ENCODE measurements around the gene TRIO. TPM values are rescaled to one million over a fixed set of nuclear protein-coding genes. Genes with fewer than 3 reads are reported as not detected.

TRIO gene
- total RNA-seq, 1 experiment from 2014 or later: 68.4 TPM

- BruUV-seq (replicated peaks): no TSS peak
- ATAC-seq (no peak), DNase-seq (ENCODE audit: low read depth, low spot score) (no peak)
- ChIA-PET POLR2A (no interaction called here), CTCF (no interaction called here), RAD21 (ENCODE audit: low non-redundant PET in 1 of 2, low total read pairs in 2 of 2, uncharacterized antibody in 2 of 2, unreplicated experiment in 2 of 2) (no interaction called here)
- Histone ChIP-seq H3K9me2 (ENCODE audit: insufficient read depth) (no peaks in the 10 kb centered on the region), H3K27me3 (ENCODE audit: insufficient read depth, low read length) (no peaks in the 10 kb centered on the region), H4K20me1 (ENCODE audit: insufficient read depth) (no peaks in the 10 kb centered on the region), H3K4me1 (ENCODE audit: control insufficient read depth in 1 of 2, insufficient read depth in 2 of 2, low read length in 2 of 2) (no peaks in the 10 kb centered on the region), H3K4me3 (replicated peaks in 1 of 2; ENCODE audit: low read depth in 1 of 2, low read length in 2 of 2) (no peak overlapping the region), H3K79me2 (ENCODE audit: insufficient read depth, low read length) (no peaks in the 10 kb centered on the region), H2AFZ (ENCODE audit: low read depth, low read length, poor library complexity, severe bottlenecking) (no peak overlapping the region), H3K9me3 (ENCODE audit: control insufficient read depth in 1 of 2, insufficient read depth in 1 of 2, low read depth in 1 of 2, low read length in 2 of 2) (no peaks in the 10 kb centered on the region), H3K27ac (ENCODE audit: low read depth, low read length) (no peak overlapping the region), H3K36me3 (ENCODE audit: control insufficient read depth in 1 of 2, insufficient read depth in 2 of 2, low read length in 2 of 2) (no peaks in the 10 kb centered on the region), H3K4me2 (ENCODE audit: low read length) (no peak overlapping the region), H3K9ac (ENCODE audit: low read length) (no peak overlapping the region)
- intact Hi-C loops (cut with micrococcal nuclease): no loop called here
- TF ChIP-seq RAD21 (IDR thresholded peaks at IDR 0.05; ENCODE audit: low read depth) (no peak), CTCF (IDR thresholded peaks at IDR 0.05 in 2 of 3, conservative IDR thresholded peaks at IDR 0.05 in 1 of 3; ENCODE audit: borderline replicate concordance in 1 of 3, insufficient read depth in 1 of 3, low read depth in 2 of 3, low read length in 2 of 3) (no peak), ZBTB33 (IDR thresholded peaks at IDR 0.05; ENCODE audit: extremely low read depth, insufficient replicate concordance, low read length) (no peak), ZNF274 (IDR thresholded peaks at IDR 0.05; ENCODE audit: low read depth, low read length) (no peak), YY1 (IDR thresholded peaks at IDR 0.05; ENCODE audit: extremely low read depth, insufficient replicate concordance, low read depth, low read length) (no peak), ZFX (IDR thresholded peaks at IDR 0.05) (no peak), CBX3 (IDR thresholded peaks at IDR 0.05; ENCODE audit: low read depth) (no peak), EZH2phosphoT487 (IDR thresholded peaks at IDR 0.05; ENCODE audit: borderline replicate concordance) (no peak), FOSL1 (IDR thresholded peaks at IDR 0.05; ENCODE audit: low read depth) (no peak), SRF (IDR thresholded peaks at IDR 0.05; ENCODE audit: low read depth) (no peak), CEBPB (IDR thresholded peaks at IDR 0.05; ENCODE audit: low read depth) (no peak), MAX (IDR thresholded peaks at IDR 0.05) (no peak), POLR2AphosphoS5 (IDR thresholded peaks at IDR 0.05; ENCODE audit: low read depth, low read length) (no peak), SIN3A (IDR thresholded peaks at IDR 0.05; ENCODE audit: low read depth) (no peak), EZH2 (IDR thresholded peaks at IDR 0.05) (no peak), ELF1 (IDR thresholded peaks at IDR 0.05; ENCODE audit: borderline replicate concordance, low read depth) (no peak), SP1 (IDR thresholded peaks at IDR 0.05; ENCODE audit: low read depth) (no peak), JUND (IDR thresholded peaks at IDR 0.05) (no peak)
- TF ChIP-seq, protein P1, sequence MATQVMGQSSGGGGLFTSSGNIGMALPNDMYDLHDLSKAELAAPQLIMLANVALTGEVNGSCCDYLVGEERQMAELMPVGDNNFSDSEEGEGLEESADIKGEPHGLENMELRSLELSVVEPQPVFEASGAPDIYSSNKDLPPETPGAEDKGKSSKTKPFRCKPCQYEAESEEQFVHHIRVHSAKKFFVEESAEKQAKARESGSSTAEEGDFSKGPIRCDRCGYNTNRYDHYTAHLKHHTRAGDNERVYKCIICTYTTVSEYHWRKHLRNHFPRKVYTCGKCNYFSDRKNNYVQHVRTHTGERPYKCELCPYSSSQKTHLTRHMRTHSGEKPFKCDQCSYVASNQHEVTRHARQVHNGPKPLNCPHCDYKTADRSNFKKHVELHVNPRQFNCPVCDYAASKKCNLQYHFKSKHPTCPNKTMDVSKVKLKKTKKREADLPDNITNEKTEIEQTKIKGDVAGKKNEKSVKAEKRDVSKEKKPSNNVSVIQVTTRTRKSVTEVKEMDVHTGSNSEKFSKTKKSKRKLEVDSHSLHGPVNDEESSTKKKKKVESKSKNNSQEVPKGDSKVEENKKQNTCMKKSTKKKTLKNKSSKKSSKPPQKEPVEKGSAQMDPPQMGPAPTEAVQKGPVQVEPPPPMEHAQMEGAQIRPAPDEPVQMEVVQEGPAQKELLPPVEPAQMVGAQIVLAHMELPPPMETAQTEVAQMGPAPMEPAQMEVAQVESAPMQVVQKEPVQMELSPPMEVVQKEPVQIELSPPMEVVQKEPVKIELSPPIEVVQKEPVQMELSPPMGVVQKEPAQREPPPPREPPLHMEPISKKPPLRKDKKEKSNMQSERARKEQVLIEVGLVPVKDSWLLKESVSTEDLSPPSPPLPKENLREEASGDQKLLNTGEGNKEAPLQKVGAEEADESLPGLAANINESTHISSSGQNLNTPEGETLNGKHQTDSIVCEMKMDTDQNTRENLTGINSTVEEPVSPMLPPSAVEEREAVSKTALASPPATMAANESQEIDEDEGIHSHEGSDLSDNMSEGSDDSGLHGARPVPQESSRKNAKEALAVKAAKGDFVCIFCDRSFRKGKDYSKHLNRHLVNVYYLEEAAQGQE (IDR thresholded peaks at IDR 0.05; ENCODE audit: low read depth): no peak
- TF ChIP-seq, protein P2, sequence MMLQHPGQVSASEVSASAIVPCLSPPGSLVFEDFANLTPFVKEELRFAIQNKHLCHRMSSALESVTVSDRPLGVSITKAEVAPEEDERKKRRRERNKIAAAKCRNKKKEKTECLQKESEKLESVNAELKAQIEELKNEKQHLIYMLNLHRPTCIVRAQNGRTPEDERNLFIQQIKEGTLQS (IDR thresholded peaks at IDR 0.05): no peak
Observed at GRCh38 chr5:14131855-14132503, 11.2 kb upstream of the TRIO start.

All from HCT116 (cell line).